Stimulated activated CD8-positive, alpha-beta memory T cell treated with anti-CD3 and anti-CD28 coated beads, Interleukin-4, amount 100 ng/mL, for 1 hour (primary cell): ENCODE measurements around the gene TNK2.

ENCODE experiments used
- DNase-seq, 2 donors: peaks; one replicate each; pipeline ENCODE4 v3.0.0-alpha.2; 2020; ENCODE audit warnings: low read depth in 2 of 2, low spot score in 1 of 2

Gene TNK2

GRCh38 chr3:195854628-195855294, 53.6 kb downstream of the TNK2 start:
- no peak for DNase-seq

- no peak for DNase-seq
Measured at GRCh38 chr3:195853996-195854395, 54.4 kb downstream of the TNK2 start.

GRCh38 chr3:195853036-195853435, 55.3 kb downstream of the TNK2 start:
- no peak for DNase-seq

DNA sequence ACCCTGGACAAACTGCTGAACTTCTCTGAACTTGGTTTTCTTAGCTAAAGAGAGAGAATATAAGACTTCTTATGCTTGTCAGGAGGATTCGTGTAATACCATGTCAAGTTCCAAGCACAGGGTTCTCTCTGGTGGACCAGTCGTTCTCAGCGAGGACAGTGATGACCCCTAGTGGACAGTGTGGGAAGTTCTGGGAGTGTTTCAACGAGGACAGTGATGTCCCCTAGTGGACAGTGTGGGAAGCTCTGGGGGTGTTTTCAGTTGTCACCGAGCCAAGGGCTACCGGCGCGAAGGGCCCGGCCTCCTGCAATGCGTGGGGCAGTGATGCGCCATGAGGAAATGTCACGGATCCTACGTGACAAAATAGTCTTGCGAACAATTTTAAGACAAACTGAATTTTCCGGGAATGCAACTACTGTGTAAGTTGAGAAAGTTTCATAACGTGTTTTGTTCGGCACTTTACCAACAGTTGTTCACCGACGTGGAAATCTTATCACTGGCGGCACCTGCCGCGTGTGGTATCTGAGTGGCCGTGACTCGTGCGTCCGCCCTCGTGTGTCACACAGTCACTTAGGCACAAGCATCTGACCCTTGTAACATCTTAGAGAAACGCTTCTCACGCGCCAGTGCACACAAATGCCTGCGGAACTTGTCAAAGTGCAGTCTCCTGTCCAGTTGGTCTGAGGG, 57.4 kb downstream of the TNK2 start:
- peak; percentile 75 to 77 for DNase-seq

GRCh38 chr3:195849322-195850074, 58.9 kb downstream of the TNK2 start:
- DNase-seq: no peak

DNA sequence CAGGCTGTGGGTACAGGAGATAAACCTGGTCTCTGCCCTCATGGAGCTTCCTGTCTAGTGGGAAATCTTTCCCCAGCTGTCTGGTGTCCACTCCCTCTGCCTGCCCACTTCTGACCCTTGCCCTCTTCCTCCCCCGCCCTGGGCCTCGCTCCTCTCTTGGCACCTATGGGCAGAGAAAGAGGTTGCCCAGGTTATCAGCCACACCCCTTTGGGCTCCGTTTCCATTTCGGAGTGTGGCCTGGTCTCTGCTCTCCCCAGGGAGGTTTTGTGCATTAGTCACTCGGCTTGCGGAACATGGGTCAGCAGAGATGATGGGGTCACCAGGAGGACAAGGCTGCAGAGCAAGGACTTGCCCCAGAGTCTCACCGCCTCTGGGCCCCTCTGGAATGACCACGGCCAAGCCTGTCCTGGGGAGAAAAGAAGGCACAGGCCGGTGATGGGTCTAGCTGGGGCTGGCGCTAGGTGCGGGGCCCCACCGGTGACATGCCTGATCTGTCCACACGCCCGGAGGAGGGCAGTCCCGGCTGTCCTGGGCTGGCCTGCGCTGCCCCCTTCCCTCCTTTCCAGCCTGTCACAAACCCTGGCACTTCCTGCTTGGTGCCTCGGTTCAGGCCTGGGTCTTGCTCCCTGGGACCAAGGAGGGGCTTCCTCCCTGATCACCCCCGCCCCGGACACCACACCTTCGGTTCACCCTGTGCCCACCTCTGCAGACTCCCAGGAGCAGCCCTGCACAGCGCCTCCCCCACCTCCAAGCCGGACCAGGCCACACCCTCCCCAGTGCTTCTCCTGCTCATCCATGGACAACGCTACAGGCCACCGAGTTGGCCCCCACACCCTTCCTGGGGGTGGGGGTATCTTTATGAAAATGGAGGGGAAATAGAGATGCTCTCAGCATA, 61.0 kb downstream of the TNK2 start:
- no peak for DNase-seq

DNA sequence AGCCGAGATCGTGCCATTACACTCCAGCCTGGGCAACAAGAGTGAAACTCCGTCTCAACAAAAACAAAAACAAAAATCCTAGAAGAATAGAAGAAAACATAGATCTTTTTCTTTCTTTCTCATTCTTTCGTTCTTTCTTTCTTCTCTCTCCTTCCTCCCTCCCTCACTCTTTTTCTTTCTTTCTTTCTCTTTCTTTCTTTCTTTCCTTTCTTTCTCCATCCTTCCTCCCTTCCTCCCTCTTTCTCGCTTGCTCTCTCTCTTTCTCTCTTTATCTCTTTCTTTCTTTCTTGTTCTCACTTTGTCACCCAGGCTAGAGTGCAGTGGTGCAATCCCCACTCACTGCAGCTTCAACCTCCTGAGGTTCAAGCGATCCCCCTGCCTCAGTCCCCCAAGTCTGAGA, 62.9 kb downstream of the TNK2 start:
- no peak for DNase-seq

GRCh38 chr3:195844671-195845218, 63.6 kb downstream of the TNK2 start:
- DNase-seq: no peak

DNA sequence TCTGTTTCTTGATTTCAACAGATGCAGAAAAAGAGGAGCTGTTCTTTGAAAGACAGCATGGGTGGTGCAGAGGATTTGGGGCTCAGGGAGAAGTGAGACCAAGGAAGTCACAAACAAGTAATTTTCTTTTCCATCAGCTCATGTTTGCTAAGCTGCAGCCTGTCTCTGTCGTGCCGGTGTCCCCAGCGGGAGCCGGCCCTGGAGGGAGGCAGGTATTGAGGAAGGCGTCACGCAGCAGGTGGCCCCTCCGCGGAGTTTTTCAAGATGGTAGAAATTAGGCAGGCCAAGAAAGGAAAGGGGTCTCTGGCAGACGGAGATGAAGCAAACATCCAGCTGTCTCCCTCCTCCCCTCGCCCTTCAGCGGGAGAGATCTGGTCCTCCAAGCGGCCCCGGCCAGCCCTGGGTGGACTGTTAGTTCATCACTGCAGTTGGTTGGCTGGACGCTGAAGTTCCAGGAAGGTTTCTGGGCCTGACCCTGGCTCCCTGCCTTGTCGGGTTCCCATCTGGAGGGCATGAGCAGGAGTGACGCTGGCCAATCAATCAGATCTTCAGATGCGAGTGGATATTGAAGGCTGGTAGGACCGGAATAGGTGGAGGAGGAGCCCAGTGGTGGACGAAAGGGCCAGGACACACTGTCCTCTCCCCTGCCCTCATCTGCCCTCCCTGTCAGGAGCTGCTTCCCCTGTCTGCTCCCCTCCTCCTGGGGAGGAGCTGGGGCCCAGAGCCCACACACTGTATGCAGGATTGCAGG, 68.9 kb downstream of the TNK2 start:
- DNase-seq: no peak

DNA sequence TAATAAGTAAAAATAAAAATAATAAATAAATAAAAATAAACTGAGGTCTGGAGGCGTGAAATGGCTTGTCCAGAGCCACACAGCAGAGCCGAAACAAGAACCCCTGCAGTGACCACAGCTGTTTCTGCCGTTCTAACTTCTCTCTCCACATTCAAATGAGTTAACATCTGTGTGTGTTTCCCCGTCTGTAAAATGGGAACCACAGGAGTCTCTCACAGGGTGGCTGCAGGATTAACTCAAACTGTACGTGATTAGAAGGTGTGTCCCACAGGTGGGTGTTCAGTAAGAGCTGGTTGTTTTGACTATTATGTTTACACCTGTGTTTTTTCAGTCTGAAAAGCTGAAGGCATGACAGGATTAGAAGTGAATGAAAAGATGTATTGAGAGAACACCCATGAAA, 69.6 kb downstream of the TNK2 start:
- DNase-seq: no peak

GRCh38 chr3:195836476-195837135, 71.7 kb downstream of the TNK2 start:
- DNase-seq: no peak

- DNase-seq: no peak
Measured at GRCh38 chr3:195835791-195836190, 72.6 kb downstream of the TNK2 start.

DNA sequence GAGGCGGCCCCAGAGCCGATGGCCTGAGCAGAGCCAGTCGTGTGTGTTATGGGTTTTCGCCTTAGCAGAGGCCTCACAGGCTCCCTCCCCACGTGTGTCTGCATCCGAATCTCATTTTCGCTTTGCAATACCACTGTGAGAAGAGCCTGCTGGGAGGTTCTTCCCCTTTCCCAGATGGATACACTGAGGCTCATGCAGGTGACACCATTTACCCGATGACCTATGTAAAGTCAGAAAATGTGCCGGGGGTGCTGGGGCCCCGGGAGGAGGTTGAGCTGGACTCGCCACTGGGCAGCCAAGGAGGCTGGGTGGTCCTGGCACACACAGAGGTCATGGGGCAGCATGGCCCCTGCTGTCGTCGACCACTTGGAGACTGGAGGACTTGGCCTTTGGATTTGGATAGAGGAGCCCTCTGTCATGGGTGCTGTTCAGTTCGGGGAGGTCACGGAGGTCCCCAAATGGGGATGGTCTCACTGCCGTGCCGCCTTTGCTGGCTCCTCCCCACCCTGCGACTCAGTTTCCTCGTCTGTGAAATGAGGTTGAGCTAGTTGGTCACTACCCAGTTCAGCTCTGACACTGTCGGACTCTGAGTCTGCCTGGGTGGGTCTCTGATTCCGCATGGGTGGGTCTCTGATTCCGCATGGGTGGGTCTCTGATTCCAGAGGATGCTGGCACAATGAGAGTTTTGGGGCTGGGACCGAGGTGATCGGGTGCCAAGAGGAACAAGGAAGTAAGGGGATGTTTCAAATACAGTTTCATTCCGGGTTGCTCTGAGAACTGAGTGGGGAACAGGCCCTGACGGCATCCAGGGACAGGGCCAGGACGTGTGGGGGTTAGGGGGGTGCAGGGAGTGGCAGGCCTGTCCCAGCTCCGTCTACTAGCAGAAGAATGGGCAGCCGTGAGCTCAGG, 73.4 kb downstream of the TNK2 start:
- DNase-seq: no peak

DNA sequence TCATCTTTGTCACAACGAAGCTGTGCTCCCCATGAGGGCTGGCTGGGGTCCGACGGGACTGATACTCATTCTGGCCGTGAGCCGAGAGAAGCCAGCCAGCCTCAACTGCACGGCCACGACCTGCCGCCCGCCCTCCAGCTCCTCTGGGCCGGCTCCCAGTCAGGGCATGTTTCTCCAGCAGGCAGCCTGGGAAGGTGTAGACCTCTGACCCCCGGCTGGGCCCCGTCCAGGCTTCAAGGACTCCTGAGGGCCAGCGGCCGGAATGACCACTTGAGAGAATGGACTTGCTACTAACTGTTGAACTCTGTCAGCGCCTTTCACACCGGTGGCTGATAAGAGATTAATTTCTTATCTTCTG, 78.5 kb downstream of the TNK2 start:
- no peak for DNase-seq

DNA sequence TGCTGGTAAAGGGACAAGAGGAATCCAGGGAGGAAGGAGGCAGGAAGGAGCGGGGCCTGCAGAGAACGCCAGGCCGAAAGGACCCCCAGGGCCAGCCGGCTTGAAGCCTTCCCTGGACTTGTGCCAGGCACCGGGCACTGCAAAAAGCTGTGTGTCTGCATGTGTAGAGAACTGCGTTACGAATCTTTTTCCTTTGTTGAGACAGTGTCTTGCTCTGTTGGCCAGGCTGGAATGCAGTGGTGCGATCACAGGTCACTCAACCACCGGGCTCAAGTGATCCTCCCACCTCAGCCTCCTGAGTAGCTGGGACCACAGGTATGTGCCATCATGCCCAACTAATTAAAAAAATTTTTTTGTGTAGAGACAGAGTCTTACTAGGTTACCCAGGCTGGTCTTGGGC, 79.6 kb downstream of the TNK2 start:
- DNase-seq: no peak

- no peak for DNase-seq
Measured at GRCh38 chr3:195825857-195826804, 82.2 kb downstream of the TNK2 start.

- DNase-seq: no peak
Measured at GRCh38 chr3:195825191-195825588, 83.2 kb downstream of the TNK2 start.
